ENCODE data around the gene PCDHGC3. TPM values are rescaled to one million over a fixed set of nuclear protein-coding genes. Genes with fewer than 3 reads are reported as not detected.

PCDHGC3 gene
- total and polyA plus RNA-seq, 12 donors: 8.7 to 112 (median 77.6) TPM

- Histone ChIP-seq H3K4me3 (no peak overlapping the region), H3K27ac (peak overlapping the region in 2 of 5 donors; percentile 37 to 77), H3K9me3 (replicated peaks in 1 of 3) (no peaks in the 10 kb centered on the region), H3K27me3 (no peaks in the 10 kb centered on the region), H3K36me3 (replicated peaks in 1 of 2) (peaks cover 0 to 24% of the 10 kb centered on the region in 2 donors), H3K4me1 (replicated peaks in 1 of 2) (peaks cover 37 to 54% of the 10 kb centered on the region in 2 donors)
- 81 to 89% (median 85%) methylated on average over 8 of the region's 8 CpGs for WGBS, 4 donors
- no peak for DNase-seq
- intact Hi-C loops (cut with DNase I): loop anchor here (10.0 kb wide), 2 partner anchors 99 to 109 kb away; partner anchors contain the start of genes PCDHGA10 (in 1 of the 2), PCDHGA11 (in 1 of the 2) and PCDHGB7 (in 1 of the 2)
- no peak for TF ChIP-seq CTCF (IDR thresholded peaks at IDR 0.05)
- TF ChIP-seq POLR2A (IDR thresholded peaks at IDR 0.05): no peak
These were observed 48.2 kb downstream of the PCDHGC3 start for GRCh38 chr5:141523991-141524390.

GRCh38 chr5:141524604-141525597, 49.1 kb downstream of the PCDHGC3 start:
- WGBS, 4 donors: 28 to 57% (median 32%) methylated on average over 7 to 12 of the region's 12 CpGs
- Histone ChIP-seq H3K27ac (peak overlapping the region; percentile 6 to 81 (median 36)), H3K36me3 (replicated peaks in 1 of 2) (peaks cover 0 to 22% of the 10 kb centered on the region in 2 donors)

DNA sequence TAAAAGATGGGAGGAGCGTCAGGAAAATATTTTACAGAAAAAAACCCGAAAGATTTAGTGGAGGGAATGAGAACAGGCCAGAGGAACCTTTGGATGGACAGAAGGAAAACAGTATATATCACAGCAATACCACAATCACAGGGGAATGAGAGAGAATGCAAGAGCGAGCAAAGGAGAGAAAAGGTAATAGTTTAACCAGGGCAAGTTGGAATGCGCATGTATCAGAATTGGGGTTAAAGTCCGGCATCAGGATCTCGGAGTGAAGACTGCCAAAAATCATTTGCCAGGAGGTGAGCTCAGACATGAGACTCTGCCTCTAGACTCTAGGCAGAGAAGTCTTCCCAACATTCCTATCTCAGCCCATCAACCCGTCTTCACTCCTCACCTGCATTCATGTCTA, 49.9 kb downstream of the PCDHGC3 start:
- WGBS, 4 donors: 77 to 85% (median 80%) methylated on average over 7 of the region's 7 CpGs
- Histone ChIP-seq H3K9me3 (replicated peaks in 1 of 3) (no peaks in the 10 kb centered on the region), H3K4me1 (replicated peaks in 1 of 2) (peaks cover 45 to 57% of the 10 kb centered on the region in 2 donors), H3K36me3 (replicated peaks in 1 of 2) (peaks cover 0 to 16% of the 10 kb centered on the region in 2 donors), H3K27me3 (no peaks in the 10 kb centered on the region), H3K4me3 (no peak overlapping the region), H3K27ac (peak overlapping the region in 4 of 5 donors; percentile 6 to 81 (median 56))
- TF ChIP-seq POLR2A (IDR thresholded peaks at IDR 0.05) (no peak), CTCF (IDR thresholded peaks at IDR 0.05) (no peak)
- no peak for DNase-seq
- intact Hi-C loops (cut with DNase I): loop anchor here (10.0 kb wide), 2 partner anchors 101 to 111 kb away; partner anchors contain the start of genes PCDHGA10 (in 1 of the 2), PCDHGA11 (in 1 of the 2) and PCDHGB7 (in 1 of the 2)

More at GRCh38 chr5:141524604-141525597, 49.1 kb downstream of the PCDHGC3 start:
- no peak overlapping the region for H3K4me3 ChIP-seq
- intact Hi-C loops (cut with DNase I): loop anchor here (10.0 kb wide), 2 partner anchors 100 to 110 kb away; partner anchors contain the start of genes PCDHGA10 (in 1 of the 2), PCDHGA11 (in 1 of the 2) and PCDHGB7 (in 1 of the 2)
- TF ChIP-seq CTCF (IDR thresholded peaks at IDR 0.05) (peak; percentile 99 to 100 (median 100)), POLR2A (IDR thresholded peaks at IDR 0.05) (no peak)
- peak; percentile 91 to 98 (median 94) for DNase-seq
- H3K4me1 ChIP-seq (replicated peaks in 1 of 2): peaks cover 46 to 61% of the 10 kb centered on the region in 2 donors
- no peaks in the 10 kb centered on the region for H3K9me3 ChIP-seq (replicated peaks in 1 of 3)
- H3K27me3 ChIP-seq: no peaks in the 10 kb centered on the region

DNA sequence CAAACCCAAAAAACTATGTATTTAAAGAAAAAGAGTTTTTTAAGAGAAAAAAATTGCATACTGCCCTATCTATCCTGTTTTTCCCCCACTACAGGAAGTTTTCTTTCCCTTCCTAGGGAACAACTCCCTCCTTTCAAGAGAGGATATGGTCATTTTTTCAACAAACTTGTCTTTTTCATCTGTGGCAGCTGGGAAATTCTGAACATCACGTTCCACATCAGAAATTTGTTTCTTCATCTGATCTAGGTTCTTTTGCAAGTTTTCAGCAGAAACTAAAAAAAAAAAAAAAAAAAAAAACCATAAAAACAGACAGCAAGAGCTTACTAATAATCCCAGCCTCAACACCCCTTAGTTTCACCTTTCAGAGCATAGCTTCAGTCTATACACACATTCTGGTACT, 51.7 kb downstream of the PCDHGC3 start:
- peaks cover 0 to 16% of the 10 kb centered on the region in 2 donors for H3K36me3 ChIP-seq (replicated peaks in 1 of 2)
- H3K27me3 ChIP-seq: no peaks in the 10 kb centered on the region
- WGBS, 4 donors: 48 to 60% (median 58%) methylated on average over 1 of the region's 1 CpG
- TF ChIP-seq POLR2A (IDR thresholded peaks at IDR 0.05): no peak
- TF ChIP-seq CTCF (IDR thresholded peaks at IDR 0.05): no peak
- intact Hi-C loops (cut with DNase I): loop anchor here (10.0 kb wide), 2 partner anchors 103 to 113 kb away; partner anchors contain the start of genes PCDHGA10 (in 1 of the 2), PCDHGA11 (in 1 of the 2) and PCDHGB7 (in 1 of the 2)
- DNase-seq: no peak
- no peaks in the 10 kb centered on the region for H3K9me3 ChIP-seq (replicated peaks in 1 of 3)
- peak overlapping the region in 3 of 5 donors; percentile 61 to 94 (median 81) for H3K27ac ChIP-seq
- no peak overlapping the region for H3K4me3 ChIP-seq
- H3K4me1 ChIP-seq (replicated peaks in 1 of 2): peaks cover 30 to 40% of the 10 kb centered on the region in 2 donors

Measured in adrenal gland (tissue), 12 donors.